DND-41 (cell line): ENCODE data around the gene ARSG.

Experiments
- EZH2 ChIP-seq: IDR thresholded peaks from 3 replicates; pipeline ENCODE4 v1.6.1; 2012; ENCODE audit warnings: borderline replicate concordance, low read depth, mild to moderate bottlenecking, moderate library complexity, low read length, inconsistent platforms; ENCODE audit not compliant: severe bottlenecking
- TF ChIP-seq, protein P1 (sequence below): IDR thresholded peaks from 2 replicates; pipeline ENCODE4 v1.5.1; 2012; ENCODE audit warnings: borderline replicate concordance, low read length, moderate library complexity, mild to moderate bottlenecking; ENCODE audit not compliant: poor library complexity, severe bottlenecking; ENCODE audit errors: extremely low read depth

DNA sequence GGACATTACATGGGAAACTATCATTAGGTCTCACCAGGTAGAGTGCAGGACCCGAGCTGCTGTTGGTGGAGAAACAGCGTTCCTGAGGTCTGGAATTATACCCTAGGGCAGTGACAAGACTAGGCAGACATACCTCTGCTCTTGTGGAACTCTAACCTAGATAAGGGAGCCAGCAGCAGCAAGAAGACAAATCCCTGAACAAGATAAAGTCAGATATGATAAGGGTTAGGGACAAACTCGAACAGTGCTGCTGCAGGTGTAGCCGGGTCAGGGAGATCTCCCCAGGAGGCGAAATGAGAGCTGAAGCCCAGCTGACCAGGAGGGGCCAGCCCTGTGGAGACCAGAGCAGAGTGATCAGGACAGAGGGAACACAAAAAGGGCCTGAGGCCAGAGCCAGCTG lies 34.7 kb downstream of the ARSG start:
- TF ChIP-seq, protein P1, sequence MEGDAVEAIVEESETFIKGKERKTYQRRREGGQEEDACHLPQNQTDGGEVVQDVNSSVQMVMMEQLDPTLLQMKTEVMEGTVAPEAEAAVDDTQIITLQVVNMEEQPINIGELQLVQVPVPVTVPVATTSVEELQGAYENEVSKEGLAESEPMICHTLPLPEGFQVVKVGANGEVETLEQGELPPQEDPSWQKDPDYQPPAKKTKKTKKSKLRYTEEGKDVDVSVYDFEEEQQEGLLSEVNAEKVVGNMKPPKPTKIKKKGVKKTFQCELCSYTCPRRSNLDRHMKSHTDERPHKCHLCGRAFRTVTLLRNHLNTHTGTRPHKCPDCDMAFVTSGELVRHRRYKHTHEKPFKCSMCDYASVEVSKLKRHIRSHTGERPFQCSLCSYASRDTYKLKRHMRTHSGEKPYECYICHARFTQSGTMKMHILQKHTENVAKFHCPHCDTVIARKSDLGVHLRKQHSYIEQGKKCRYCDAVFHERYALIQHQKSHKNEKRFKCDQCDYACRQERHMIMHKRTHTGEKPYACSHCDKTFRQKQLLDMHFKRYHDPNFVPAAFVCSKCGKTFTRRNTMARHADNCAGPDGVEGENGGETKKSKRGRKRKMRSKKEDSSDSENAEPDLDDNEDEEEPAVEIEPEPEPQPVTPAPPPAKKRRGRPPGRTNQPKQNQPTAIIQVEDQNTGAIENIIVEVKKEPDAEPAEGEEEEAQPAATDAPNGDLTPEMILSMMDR, result no peak
- no peak for TF ChIP-seq EZH2
